ENCODE data around the gene MGMT. TPM values are rescaled to one million over a fixed set of nuclear protein-coding genes. Genes with fewer than 3 reads are reported as not detected.

MGMT gene
- total RNA-seq, 1 experiment from 2014 or later = 11.5 TPM

GRCh38 chr10:129580010-129580409 lies 113.0 kb downstream of the MGMT start:
- ATAC-seq (no peak), DNase-seq (ENCODE audit: low read depth, low spot score) (no peak)
- no peak for TF ChIP-seq ZFX (IDR thresholded peaks at IDR 0.05)
- no peak for TF ChIP-seq ZNF274 (IDR thresholded peaks at IDR 0.05; ENCODE audit: low read depth, low read length)
- TF ChIP-seq POLR2AphosphoS5 (IDR thresholded peaks at IDR 0.05; ENCODE audit: low read depth, low read length) = no peak
- TF ChIP-seq EZH2 (IDR thresholded peaks at IDR 0.05) = no peak
- no peak for TF ChIP-seq CBX3 (IDR thresholded peaks at IDR 0.05; ENCODE audit: low read depth)
- Histone ChIP-seq H2AFZ (ENCODE audit: low read depth, low read length, poor library complexity, severe bottlenecking) (no peak overlapping the region), H3K4me1 (ENCODE audit: control insufficient read depth in 1 of 2, insufficient read depth in 2 of 2, low read length in 2 of 2) (no peaks in the 10 kb centered on the region), H3K9me3 (ENCODE audit: control insufficient read depth in 1 of 2, insufficient read depth in 1 of 2, low read depth in 1 of 2, low read length in 2 of 2) (no peaks in the 10 kb centered on the region; a peak in 1 of 4 replicates), H3K4me2 (ENCODE audit: low read length) (no peak overlapping the region), H3K9ac (ENCODE audit: low read length) (no peak overlapping the region), H3K27ac (ENCODE audit: low read depth, low read length) (no peak overlapping the region), H3K27me3 (ENCODE audit: insufficient read depth, low read length) (no peaks in the 10 kb centered on the region), H4K20me1 (ENCODE audit: insufficient read depth) (no peaks in the 10 kb centered on the region), H3K4me3 (replicated peaks in 1 of 2; ENCODE audit: low read depth in 1 of 2, low read length in 2 of 2) (no peak overlapping the region), H3K9me2 (ENCODE audit: insufficient read depth) (no peaks in the 10 kb centered on the region), H3K79me2 (ENCODE audit: insufficient read depth, low read length) (no peaks in the 10 kb centered on the region), H3K36me3 (ENCODE audit: control insufficient read depth in 1 of 2, insufficient read depth in 2 of 2, low read length in 2 of 2) (no peaks in the 10 kb centered on the region)
- RAD21 ChIA-PET (ENCODE audit: low non-redundant PET in 1 of 2, low total read pairs in 2 of 2, uncharacterized antibody in 2 of 2, unreplicated experiment in 2 of 2) = no interaction called here
- POLR2A ChIA-PET = no interaction called here
- BruUV-seq (replicated peaks) = no TSS peak
- intact Hi-C loops (cut with micrococcal nuclease) = no loop called here
- CTCF ChIA-PET = no interaction called here

GRCh38 chr10:129580901-129581300 lies 113.9 kb downstream of the MGMT start:
- intact Hi-C loops (cut with micrococcal nuclease) = no loop called here
- Histone ChIP-seq H4K20me1 (ENCODE audit: insufficient read depth) (no peaks in the 10 kb centered on the region), H3K9me2 (ENCODE audit: insufficient read depth) (no peaks in the 10 kb centered on the region), H3K9ac (ENCODE audit: low read length) (no peak overlapping the region), H3K27ac (ENCODE audit: low read depth, low read length) (no peak overlapping the region), H3K4me1 (ENCODE audit: control insufficient read depth in 1 of 2, insufficient read depth in 2 of 2, low read length in 2 of 2) (no peaks in the 10 kb centered on the region), H3K36me3 (ENCODE audit: control insufficient read depth in 1 of 2, insufficient read depth in 2 of 2, low read length in 2 of 2) (no peaks in the 10 kb centered on the region), H3K4me2 (ENCODE audit: low read length) (no peak overlapping the region), H3K27me3 (ENCODE audit: insufficient read depth, low read length) (no peaks in the 10 kb centered on the region), H3K79me2 (ENCODE audit: insufficient read depth, low read length) (no peaks in the 10 kb centered on the region), H3K9me3 (ENCODE audit: control insufficient read depth in 1 of 2, insufficient read depth in 1 of 2, low read depth in 1 of 2, low read length in 2 of 2) (no peaks in the 10 kb centered on the region; a peak in 1 of 4 replicates), H3K4me3 (replicated peaks in 1 of 2; ENCODE audit: low read depth in 1 of 2, low read length in 2 of 2) (no peak overlapping the region), H2AFZ (ENCODE audit: low read depth, low read length, poor library complexity, severe bottlenecking) (no peak overlapping the region)
- RAD21 ChIA-PET (ENCODE audit: low non-redundant PET in 1 of 2, low total read pairs in 2 of 2, uncharacterized antibody in 2 of 2, unreplicated experiment in 2 of 2) = no interaction called here
- no peak for DNase-seq (ENCODE audit: low read depth, low spot score)
- POLR2A ChIA-PET = no interaction called here
- CTCF ChIA-PET = no interaction called here
- no TSS peak for BruUV-seq (replicated peaks)
- no peak for ATAC-seq
- TF ChIP-seq YY1 (IDR thresholded peaks at IDR 0.05; ENCODE audit: extremely low read depth, insufficient replicate concordance, low read depth, low read length) = no peak
- no peak for TF ChIP-seq POLR2AphosphoS5 (IDR thresholded peaks at IDR 0.05; ENCODE audit: low read depth, low read length)
- no peak for TF ChIP-seq EGR1 (IDR thresholded peaks at IDR 0.05; ENCODE audit: low read depth)
- TF ChIP-seq CTCF (IDR thresholded peaks at IDR 0.05 in 2 of 3, conservative IDR thresholded peaks at IDR 0.05 in 1 of 3; ENCODE audit: borderline replicate concordance in 1 of 3, insufficient read depth in 1 of 3, low read depth in 2 of 3, low read length in 2 of 3) = no peak
- no peak for TF ChIP-seq REST (IDR thresholded peaks at IDR 0.05; ENCODE audit: low read depth)
- TF ChIP-seq RAD21 (IDR thresholded peaks at IDR 0.05; ENCODE audit: low read depth) = no peak
- no peak for TF ChIP-seq SIN3A (IDR thresholded peaks at IDR 0.05; ENCODE audit: low read depth)
- no peak for TF ChIP-seq FOSL1 (IDR thresholded peaks at IDR 0.05; ENCODE audit: low read depth)
- TF ChIP-seq CBX3 (IDR thresholded peaks at IDR 0.05; ENCODE audit: low read depth) = no peak
- no peak for TF ChIP-seq MAX (IDR thresholded peaks at IDR 0.05)
